NT2/D1 (cell line): ENCODE data around the gene PLEKHA4.

Source experiments
- SUZ12 ChIP-seq: IDR thresholded peaks from 2 replicates; pipeline ENCODE4 v1.6.1; 2011; ENCODE audit not compliant: insufficient read length, insufficient read depth; ENCODE audit errors: extremely low read depth
- YY1 ChIP-seq: IDR thresholded peaks from 2 replicates; pipeline ENCODE4 v1.6.1; 2011; ENCODE audit not compliant: insufficient read length, insufficient read depth

GRCh38 chr19:48821633-48822032 is 46.8 kb downstream of the PLEKHA4 start:
- TF ChIP-seq SUZ12 = no peak
- no peak for TF ChIP-seq YY1
